Natural killer cell treated with Interleukin-12 subunit alpha and Interleukin-12 subunit beta and Interleukin-15 and Interleukin-18, amount 100 ng/mL, for 72 hours (primary cell): ENCODE measurements around the gene TP53TG3D. TPM values are rescaled to one million over a fixed set of nuclear protein-coding genes. Genes with fewer than 3 reads are reported as not detected.
A peak's percentile ranks its signal among the peaks of the same experiment; 100 is the strongest.
"Not testable (repeated sequence)": the region's sequence is repeated elsewhere in the genome, so short reads cannot be mapped to it uniquely, and the experiment has no call there.

Experiments
- ATAC-seq, 2 donors: fragments of 150-1000 bp; cut with Tn5 transposase in 1 of 2; sonication (Bioruptor Pico), chemical (Tn5 transposase) in 1 of 2; 2 replicates each; pipeline ENCODE4 v1.10.0; 2021
- DNase-seq: peaks from one replicate; pipeline ENCODE4 v3.0.0; 2022; ENCODE audit warnings: low spot score
- H3K27ac Mint-ChIP-seq, 2 donors: 1 replicate in 1 of 2; 2 replicates in 1 of 2; pipeline ENCODE4 v1.8.0; 2022; ENCODE audit warnings: mixed read lengths in 2 of 2, mild to moderate bottlenecking in 1 of 2, moderate library complexity in 1 of 2
- H3K27me3 Mint-ChIP-seq, 2 donors: 1 replicate in 1 of 2; 2 replicates in 1 of 2; pipeline ENCODE4 v1.8.0; 2022; ENCODE audit warnings: mixed read lengths in 2 of 2
- H3K36me3 Mint-ChIP-seq: one replicate; pipeline ENCODE4 v1.8.0; 2022; ENCODE audit warnings: mixed read lengths
- H3K4me1 Mint-ChIP-seq, 2 donors: 1 replicate in 1 of 2; 2 replicates in 1 of 2; pipeline ENCODE4 v1.8.0; 2022; ENCODE audit warnings: low read depth in 2 of 2, mixed read lengths in 2 of 2, mild to moderate bottlenecking in 1 of 2
- H3K4me3 Mint-ChIP-seq: one replicate; pipeline ENCODE4 v1.8.0; 2022; ENCODE audit warnings: mixed read lengths
- H3K9me3 Mint-ChIP-seq: 2 replicates; pipeline ENCODE4 v1.8.0; 2022; ENCODE audit warnings: mixed read lengths
- total RNA-seq, 2 donors: library from RNA; stranded (reverse); gene quantifications; one replicate each; pipeline ENCODE4 v1.2.3, GENCODE V29; 2022

The TP53TG3D gene, protein sequence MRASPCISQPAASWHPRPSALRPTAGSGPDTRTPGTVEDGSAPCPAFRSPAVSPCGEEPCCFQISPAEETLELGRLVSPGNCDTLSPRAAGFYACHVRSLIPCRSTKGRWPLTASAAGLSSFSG
- not detected for total RNA-seq

DNA sequence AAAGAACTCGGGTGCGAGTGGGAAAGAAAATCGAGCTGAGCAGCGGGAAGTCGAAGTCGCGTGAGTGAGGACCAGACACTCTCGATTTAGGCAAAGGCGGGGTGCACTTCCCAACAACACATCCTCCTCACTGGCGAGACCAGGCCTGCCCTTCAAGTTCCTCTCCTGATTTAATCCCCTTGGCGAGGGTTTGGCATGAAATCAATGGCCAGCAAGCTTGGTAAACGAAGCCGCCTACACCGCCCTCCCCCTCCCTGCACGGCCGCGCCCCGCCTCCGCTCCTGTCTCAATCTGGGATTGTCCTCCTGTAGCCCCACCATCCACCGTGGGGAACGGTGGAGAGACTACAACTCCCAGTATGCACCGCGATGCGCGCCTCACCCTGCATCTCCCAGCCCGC is at the start of gene TP53TG3D:
TSS of gene TP53TG3D (plus strand) at position 301 of the 400 bp plus-strand sequence. CDS start at position 369, 68 bp downstream.
- not testable (repeated sequence) for H3K27ac Mint-ChIP-seq, DNase-seq, H3K9me3 Mint-ChIP-seq, ATAC-seq, H3K36me3 Mint-ChIP-seq, H3K4me3 Mint-ChIP-seq, H3K27me3 Mint-ChIP-seq, H3K4me1 Mint-ChIP-seq

- H3K27ac Mint-ChIP-seq, DNase-seq, H3K9me3 Mint-ChIP-seq, H3K36me3 Mint-ChIP-seq, H3K27me3 Mint-ChIP-seq, H3K4me1 Mint-ChIP-seq, ATAC-seq, H3K4me3 Mint-ChIP-seq: not testable (repeated sequence)
Measured at GRCh38 chr16:32253507-32253906, 421 bp downstream of the TP53TG3D start.

GRCh38 chr16:32261526-32261925 is 8.4 kb downstream of the TP53TG3D start:
- not testable (repeated sequence) for H3K27ac Mint-ChIP-seq, DNase-seq, H3K27me3 Mint-ChIP-seq, ATAC-seq, H3K4me1 Mint-ChIP-seq, H3K9me3 Mint-ChIP-seq, H3K4me3 Mint-ChIP-seq, H3K36me3 Mint-ChIP-seq

DNA sequence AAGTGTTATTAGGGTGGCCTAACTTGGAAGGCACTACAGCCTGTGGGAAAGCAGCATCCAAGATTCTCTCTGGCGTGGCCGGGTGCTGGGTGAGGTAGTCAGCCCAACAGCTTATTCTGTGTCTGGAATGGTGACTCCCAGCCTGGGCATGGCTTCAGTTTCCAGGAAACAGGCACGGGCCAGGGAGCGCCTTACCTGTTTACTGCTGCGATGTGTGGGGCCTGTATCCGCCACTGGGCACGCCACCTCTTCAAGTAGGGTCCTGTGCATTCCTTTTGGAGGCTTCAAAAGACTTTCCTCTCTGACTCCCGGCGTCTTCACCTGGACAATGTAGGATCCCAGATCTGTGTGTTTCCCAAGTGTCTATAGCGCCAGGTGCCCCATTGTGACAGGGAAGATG is 10.5 kb downstream of the TP53TG3D start:
- not testable (repeated sequence) for H3K27me3 Mint-ChIP-seq, H3K4me1 Mint-ChIP-seq, H3K9me3 Mint-ChIP-seq, H3K27ac Mint-ChIP-seq, H3K36me3 Mint-ChIP-seq, ATAC-seq, H3K4me3 Mint-ChIP-seq, DNase-seq

DNA sequence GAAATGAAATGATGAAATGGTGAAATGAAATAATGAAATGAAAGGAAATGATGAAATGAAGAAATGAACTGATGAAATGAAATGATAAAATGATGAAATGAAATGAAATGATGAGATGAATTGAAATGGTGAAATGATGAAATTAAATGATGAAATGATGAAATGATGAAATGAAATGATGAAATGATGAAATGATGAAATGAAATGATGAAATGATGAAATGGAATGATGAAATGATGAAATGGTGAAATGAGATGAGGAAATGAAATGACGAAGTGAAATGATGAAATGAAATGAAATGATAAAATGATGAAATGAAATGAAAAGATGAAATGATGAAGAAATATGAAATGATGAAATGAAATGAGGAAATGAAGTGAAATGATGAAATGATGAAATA is 28.8 kb downstream of the TP53TG3D start:
- not testable (repeated sequence) for ATAC-seq, H3K36me3 Mint-ChIP-seq, H3K27me3 Mint-ChIP-seq, H3K4me3 Mint-ChIP-seq, DNase-seq, H3K4me1 Mint-ChIP-seq, H3K9me3 Mint-ChIP-seq
- H3K27ac Mint-ChIP-seq: peak overlapping the region in 1 of 2 donors; percentile 84

DNA sequence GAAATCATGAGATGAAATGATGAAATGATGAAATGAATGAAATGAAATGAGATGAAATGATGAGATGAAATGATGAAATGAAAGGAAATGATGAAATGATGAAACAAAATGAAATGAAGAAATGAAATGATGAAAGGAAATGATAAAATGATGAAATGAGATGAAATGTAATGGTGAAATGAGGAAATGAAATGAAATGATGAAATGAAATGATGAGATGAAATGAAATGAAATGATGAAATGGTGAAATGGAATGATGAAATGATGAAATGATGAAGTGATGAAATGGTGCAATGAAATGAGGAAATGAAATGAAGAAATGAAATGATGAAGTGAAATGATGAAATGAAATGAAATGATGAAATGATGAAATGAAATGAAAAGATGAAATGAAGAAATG is 29.9 kb downstream of the TP53TG3D start:
- not testable (repeated sequence) for H3K4me3 Mint-ChIP-seq, H3K9me3 Mint-ChIP-seq, H3K27me3 Mint-ChIP-seq, H3K27ac Mint-ChIP-seq, H3K36me3 Mint-ChIP-seq, DNase-seq, H3K4me1 Mint-ChIP-seq, ATAC-seq

DNA sequence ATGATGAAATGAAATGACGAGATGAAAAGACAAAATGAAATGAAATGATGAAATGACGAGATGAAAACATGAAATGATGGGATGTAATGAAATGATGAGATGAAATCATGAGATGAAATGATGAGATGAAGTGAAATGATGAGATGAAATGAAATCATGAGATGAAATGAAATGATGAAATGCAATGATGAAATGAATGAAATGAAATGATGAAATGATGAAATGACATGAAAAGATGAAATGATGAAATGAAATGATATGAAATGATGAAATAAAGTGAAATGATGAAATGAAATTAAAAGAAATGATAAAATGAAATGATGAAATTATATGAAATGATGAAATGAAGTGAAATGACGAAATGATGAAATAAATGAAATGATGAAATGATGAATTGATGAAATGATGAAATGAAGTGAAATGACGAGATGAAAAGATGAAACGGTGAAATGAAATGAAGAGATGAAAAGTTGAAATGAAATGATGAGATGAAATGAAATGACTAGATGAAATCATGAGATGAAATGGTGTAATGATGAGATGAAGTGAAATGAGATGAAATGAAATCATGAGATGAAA is 30.9 kb downstream of the TP53TG3D start:
- not testable (repeated sequence) for H3K4me3 Mint-ChIP-seq, H3K27me3 Mint-ChIP-seq, H3K4me1 Mint-ChIP-seq, DNase-seq, ATAC-seq, H3K36me3 Mint-ChIP-seq, H3K27ac Mint-ChIP-seq, H3K9me3 Mint-ChIP-seq

DNA sequence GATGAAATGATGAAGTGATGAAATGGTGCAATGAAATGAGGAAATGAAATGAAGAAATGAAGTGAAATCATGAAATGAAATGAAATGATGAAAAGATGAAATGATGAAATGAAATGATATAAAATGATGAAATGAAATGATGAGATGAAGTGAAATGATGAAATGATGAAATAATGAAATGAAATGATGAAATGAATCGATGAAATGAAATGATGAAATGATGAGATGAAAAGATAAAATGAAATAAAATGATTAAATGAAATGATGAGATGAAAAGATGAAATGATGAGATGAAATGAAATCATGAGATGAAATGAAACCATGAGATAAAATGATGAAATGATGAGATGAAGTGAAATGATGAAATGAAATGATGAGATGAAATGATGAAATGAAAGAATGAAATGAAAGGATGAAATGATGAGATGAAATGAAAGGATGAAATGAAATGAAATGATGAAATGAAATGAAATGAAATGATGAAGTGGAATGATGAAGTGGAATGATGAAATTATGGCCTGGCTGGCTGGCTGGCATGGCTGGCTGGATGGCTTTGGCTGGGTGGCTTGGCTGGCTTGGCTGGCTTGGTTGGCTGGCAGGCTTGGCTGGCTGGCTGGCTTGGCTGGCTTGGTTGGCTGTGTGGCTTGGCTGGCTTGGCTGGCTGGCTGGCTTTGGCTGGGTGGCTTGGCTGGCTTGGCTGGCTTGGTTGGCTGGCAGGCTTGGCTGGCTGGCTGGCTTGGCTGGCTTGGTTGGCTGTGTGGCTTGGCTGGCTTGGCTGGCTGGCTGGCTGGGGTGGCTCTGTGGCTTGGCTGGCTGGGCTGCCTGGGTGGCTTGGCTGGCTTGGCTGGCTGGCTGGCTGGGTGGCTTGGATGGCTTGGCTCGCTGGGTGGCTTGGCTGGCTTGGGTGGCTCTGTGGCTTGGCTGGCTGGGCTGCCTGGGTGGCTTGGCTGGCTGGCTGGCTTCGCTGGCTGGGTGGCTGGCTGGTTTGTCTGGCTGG is 32.0 kb downstream of the TP53TG3D start:
- H3K9me3 Mint-ChIP-seq, H3K27me3 Mint-ChIP-seq, DNase-seq, H3K36me3 Mint-ChIP-seq, ATAC-seq, H3K4me1 Mint-ChIP-seq, H3K27ac Mint-ChIP-seq, H3K4me3 Mint-ChIP-seq: not testable (repeated sequence)

DNA sequence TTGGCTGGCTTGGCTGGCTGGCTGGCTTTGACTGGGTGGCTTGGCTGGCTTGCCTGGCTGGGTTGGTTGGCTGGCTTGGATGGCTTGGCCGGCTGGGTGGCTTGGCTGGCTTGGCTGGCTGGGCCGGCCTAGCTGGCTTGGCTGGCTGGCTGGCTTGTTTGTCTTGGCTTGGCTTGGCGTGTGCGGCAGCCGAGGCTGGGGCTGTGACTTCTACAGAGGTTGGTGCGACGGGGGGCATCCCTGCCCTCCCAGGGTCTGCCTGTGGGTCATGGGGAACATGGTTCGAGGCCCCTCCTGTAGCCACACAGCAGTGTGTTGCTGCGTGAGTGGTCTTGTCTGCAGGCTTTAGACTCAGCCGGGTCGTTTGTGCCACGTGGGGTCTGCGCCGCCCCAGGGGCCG is 33.1 kb downstream of the TP53TG3D start:
- H3K9me3 Mint-ChIP-seq, DNase-seq, H3K27me3 Mint-ChIP-seq, H3K36me3 Mint-ChIP-seq, ATAC-seq, H3K27ac Mint-ChIP-seq, H3K4me1 Mint-ChIP-seq, H3K4me3 Mint-ChIP-seq: not testable (repeated sequence)

DNA sequence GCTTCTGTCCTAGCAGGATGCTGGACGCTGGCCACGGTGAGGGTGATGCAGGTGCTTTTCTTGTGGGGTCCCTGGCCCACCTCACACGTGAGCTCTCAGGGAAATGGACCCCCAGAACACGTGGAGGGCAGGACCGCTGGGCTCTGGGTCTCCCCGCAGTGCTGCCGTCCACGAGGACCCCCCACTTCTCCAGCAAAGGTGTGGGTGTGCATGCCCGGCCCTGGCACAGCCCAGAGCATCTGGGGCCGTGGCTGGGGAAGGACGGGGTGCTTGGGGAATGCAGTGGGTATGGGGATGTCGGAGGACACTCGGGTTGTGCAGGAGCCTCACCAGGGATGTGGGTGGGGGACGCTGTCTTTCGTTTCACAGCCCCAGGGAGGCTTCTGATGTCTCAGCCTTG is 34.7 kb downstream of the TP53TG3D start:
- not testable (repeated sequence) for H3K9me3 Mint-ChIP-seq, ATAC-seq, DNase-seq, H3K4me3 Mint-ChIP-seq, H3K27ac Mint-ChIP-seq, H3K4me1 Mint-ChIP-seq, H3K36me3 Mint-ChIP-seq, H3K27me3 Mint-ChIP-seq

- not testable (repeated sequence) for H3K27me3 Mint-ChIP-seq, H3K9me3 Mint-ChIP-seq, H3K4me1 Mint-ChIP-seq, H3K4me3 Mint-ChIP-seq, H3K27ac Mint-ChIP-seq, ATAC-seq, H3K36me3 Mint-ChIP-seq
- peak; percentile 41 for DNase-seq
Measured at GRCh38 chr16:32289197-32289596, 36.1 kb downstream of the TP53TG3D start.

DNA sequence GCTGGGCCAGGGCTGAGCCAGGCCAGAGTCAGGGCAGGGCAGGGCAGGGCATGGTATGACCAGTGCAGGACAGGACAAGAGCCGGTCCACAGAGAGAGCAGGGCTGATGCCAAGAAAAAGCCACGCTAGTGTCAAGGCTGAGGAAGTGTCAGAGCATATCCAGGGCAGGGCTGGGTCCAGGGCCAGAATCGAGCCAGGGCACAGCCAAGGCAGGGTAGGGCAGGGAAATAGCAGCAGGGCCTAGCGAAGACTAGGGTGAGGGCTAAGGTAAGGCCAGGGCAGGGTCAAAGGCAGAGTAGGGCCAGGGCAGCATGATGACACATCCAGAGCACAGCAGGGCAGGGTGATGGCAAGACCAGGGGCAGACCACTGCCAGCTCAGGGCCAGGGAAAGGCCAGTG is 49.7 kb downstream of the TP53TG3D start:
- H3K27ac Mint-ChIP-seq, H3K36me3 Mint-ChIP-seq, DNase-seq, H3K4me1 Mint-ChIP-seq, H3K4me3 Mint-ChIP-seq, H3K27me3 Mint-ChIP-seq, ATAC-seq, H3K9me3 Mint-ChIP-seq: not testable (repeated sequence)
